Peyer's patch (tissue), 4 donors: Measurements from ENCODE around the gene FYB2. TPM values are rescaled to one million over a fixed set of nuclear protein-coding genes. Genes with fewer than 3 reads are reported as not detected.

ENCODE experiments used
- DNase-seq, 3 donors: peaks; one replicate each; pipeline ENCODE4 v3.0.0-alpha.2; 2017 to 2019
- H3K27ac ChIP-seq, 4 donors: fragments of 200-600 bp; sonication (generic); one replicate each; pipeline ENCODE4 v1.5.1; 2016 to 2019
- H3K27me3 ChIP-seq, 2 donors: fragments of 200-600 bp; sonication (generic); one replicate each; pipeline ENCODE4 v1.5.1; 2019
- H3K36me3 ChIP-seq, 3 donors: fragments of 200-600 bp; sonication (generic); one replicate each; pipeline ENCODE4 v1.5.1; 2016 to 2019
- H3K4me1 ChIP-seq, 4 donors: fragments of 200-600 bp; sonication (generic); one replicate each; pipeline ENCODE4 v1.5.1; 2016 to 2019
- H3K4me3 ChIP-seq, 4 donors: fragments of 200-600 bp; sonication (generic); 1 replicate in 3 of 4; 2 replicates in 1 of 4; pipeline ENCODE4 v1.5.1; 2016 to 2019; ENCODE audit warnings: mild to moderate bottlenecking in 1 of 4
- H3K9me3 ChIP-seq, 4 donors: fragments of 200-600 bp; sonication (generic); one replicate each; pipeline ENCODE4 v1.5.1; 2016 to 2019; ENCODE audit warnings: mild to moderate bottlenecking in 1 of 4
- CTCF ChIP-seq, 6 experiments: fragments of 450-650 bp in 4 of 6; fragments of 200-600 bp in 2 of 6; sonication (generic) in 1 of 6; IDR thresholded peaks; one replicate each; pipeline ENCODE4 v1.5.1; 2017 to 2019; ENCODE audit warnings: antibody characterized with exemption in 6 of 6, mild to moderate bottlenecking in 3 of 6, moderate library complexity in 1 of 6
- POLR2A ChIP-seq, 2 donors: fragments of 450-650 bp; IDR thresholded peaks; one replicate each; pipeline ENCODE4 v1.5.1; 2017; ENCODE audit warnings: antibody characterized with exemption in 2 of 2, mild to moderate bottlenecking in 2 of 2, moderate library complexity in 2 of 2
- total RNA-seq, 4 donors: library from RNA; depleted of rRNA; stranded (reverse); fragments of >200 nt; gene quantifications; one replicate each; pipeline ENCODE4 v1.1.0, GENCODE V29; 2016

FYB2 gene
- total RNA-seq, 4 donors from 2014 or later, result 4.1 to 10.2 (median 8.4) TPM

GRCh38 chr1:56672579-56672978, 146.6 kb downstream of the FYB2 start:
- DNase-seq, result no peak
- Histone ChIP-seq H3K27ac (no peak overlapping the region), H3K27me3 (no peaks in the 10 kb centered on the region), H3K36me3 (no peaks in the 10 kb centered on the region), H3K4me3 (no peak overlapping the region), H3K9me3 (no peaks in the 10 kb centered on the region), H3K4me1 (no peaks in the 10 kb centered on the region)
- no peak for TF ChIP-seq POLR2A (IDR thresholded peaks at IDR 0.05)
- no peak for TF ChIP-seq CTCF (IDR thresholded peaks at IDR 0.05)

- no peak for TF ChIP-seq POLR2A (IDR thresholded peaks at IDR 0.05)
- no peak for TF ChIP-seq CTCF (IDR thresholded peaks at IDR 0.05)
- no peak for DNase-seq
- H3K27me3 ChIP-seq, result no peaks in the 10 kb centered on the region
- H3K36me3 ChIP-seq, result no peaks in the 10 kb centered on the region
- no peaks in the 10 kb centered on the region for H3K9me3 ChIP-seq
- no peaks in the 10 kb centered on the region for H3K4me1 ChIP-seq
- H3K27ac ChIP-seq, result no peak overlapping the region
- no peak overlapping the region for H3K4me3 ChIP-seq
These were observed 147.7 kb downstream of the FYB2 start for GRCh38 chr1:56671542-56671941.

- no peaks in the 10 kb centered on the region for H3K4me1 ChIP-seq
- no peak for DNase-seq
- TF ChIP-seq POLR2A (IDR thresholded peaks at IDR 0.05) (no peak), CTCF (IDR thresholded peaks at IDR 0.05) (no peak)
These were observed 148.1 kb downstream of the FYB2 start for GRCh38 chr1:56671085-56671484.

GRCh38 chr1:56670350-56670749, 148.9 kb downstream of the FYB2 start:
- H3K4me1 ChIP-seq, result no peaks in the 10 kb centered on the region
- no peaks in the 10 kb centered on the region for H3K27me3 ChIP-seq
- no peak for TF ChIP-seq POLR2A (IDR thresholded peaks at IDR 0.05)
- no peak for TF ChIP-seq CTCF (IDR thresholded peaks at IDR 0.05)
- DNase-seq, result no peak
- no peaks in the 10 kb centered on the region for H3K36me3 ChIP-seq
- H3K4me3 ChIP-seq, result no peak overlapping the region
- no peak overlapping the region for H3K27ac ChIP-seq
- no peaks in the 10 kb centered on the region for H3K9me3 ChIP-seq

More at GRCh38 chr1:56671085-56671484, 148.1 kb downstream of the FYB2 start:
- Histone ChIP-seq H3K4me3 (no peak overlapping the region), H3K36me3 (no peaks in the 10 kb centered on the region), H3K9me3 (no peaks in the 10 kb centered on the region), H3K27ac (no peak overlapping the region), H3K27me3 (no peaks in the 10 kb centered on the region)

Other genes with a start within 250 kb of the FYB2 start
- 10 to 100 TPM; 27.0 to 63.7 (median 37.6) TPM for gene PLPP3, start 239.8 kb downstream of the FYB2 start, total RNA-seq
- gene PRKAA2, start 174.1 kb downstream of the FYB2 start, total RNA-seq, result 1 to 10 TPM in 3 of 4 donors, under 1 TPM in 1; 0.53 to 2.4 (median 1.4) TPM
- not detected for gene C8A, start 35.4 kb upstream of the FYB2 start, total RNA-seq
- gene C8B, start 146.6 kb upstream of the FYB2 start, total RNA-seq, result not detected